ENCODE results near the gene FAM193A.

Gene FAM193A, protein sequence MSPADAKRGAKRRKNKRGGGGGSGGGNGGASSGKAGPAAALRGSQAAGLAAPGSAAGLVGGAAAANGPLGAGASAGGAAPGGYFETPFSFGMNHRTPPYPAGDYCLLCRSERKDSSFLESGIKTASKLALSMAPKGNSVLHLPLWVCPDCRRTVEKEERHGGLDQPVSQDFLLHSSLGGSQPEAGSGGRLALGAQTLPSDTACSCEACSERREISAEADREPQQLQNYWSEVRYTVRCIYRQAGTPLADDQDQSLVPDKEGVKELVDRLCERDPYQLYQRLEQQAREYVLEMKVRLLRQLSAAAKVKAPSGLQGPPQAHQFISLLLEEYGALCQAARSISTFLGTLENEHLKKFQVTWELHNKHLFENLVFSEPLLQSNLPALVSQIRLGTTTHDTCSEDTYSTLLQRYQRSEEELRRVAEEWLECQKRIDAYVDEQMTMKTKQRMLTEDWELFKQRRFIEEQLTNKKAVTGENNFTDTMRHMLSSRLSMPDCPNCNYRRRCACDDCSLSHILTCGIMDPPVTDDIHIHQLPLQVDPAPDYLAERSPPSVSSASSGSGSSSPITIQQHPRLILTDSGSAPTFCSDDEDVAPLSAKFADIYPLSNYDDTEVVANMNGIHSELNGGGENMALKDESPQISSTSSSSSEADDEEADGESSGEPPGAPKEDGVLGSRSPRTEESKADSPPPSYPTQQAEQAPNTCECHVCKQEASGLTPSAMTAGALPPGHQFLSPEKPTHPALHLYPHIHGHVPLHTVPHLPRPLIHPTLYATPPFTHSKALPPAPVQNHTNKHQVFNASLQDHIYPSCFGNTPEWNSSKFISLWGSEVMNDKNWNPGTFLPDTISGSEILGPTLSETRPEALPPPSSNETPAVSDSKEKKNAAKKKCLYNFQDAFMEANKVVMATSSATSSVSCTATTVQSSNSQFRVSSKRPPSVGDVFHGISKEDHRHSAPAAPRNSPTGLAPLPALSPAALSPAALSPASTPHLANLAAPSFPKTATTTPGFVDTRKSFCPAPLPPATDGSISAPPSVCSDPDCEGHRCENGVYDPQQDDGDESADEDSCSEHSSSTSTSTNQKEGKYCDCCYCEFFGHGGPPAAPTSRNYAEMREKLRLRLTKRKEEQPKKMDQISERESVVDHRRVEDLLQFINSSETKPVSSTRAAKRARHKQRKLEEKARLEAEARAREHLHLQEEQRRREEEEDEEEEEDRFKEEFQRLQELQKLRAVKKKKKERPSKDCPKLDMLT (N-terminal part only)

GRCh38 chr4:2536193-2537010 is at the start of gene FAM193A:
TSS of gene FAM193A (plus strand) at chr4:2536647. CDS start at chr4:2536916, 269 bp downstream.
- peak; percentile 95 to 97 for DNase-seq (ENCODE audit: extremely low read depth in 1 of 2, low read depth in 1 of 2)

- DNase-seq (ENCODE audit: extremely low read depth in 1 of 2, low read depth in 1 of 2): no peak
Measured at GRCh38 chr4:2486981-2487380, 49.5 kb upstream of the FAM193A start.

GRCh38 chr4:2487632-2488031 is 48.8 kb upstream of the FAM193A start:
- DNase-seq (ENCODE audit: extremely low read depth in 1 of 2, low read depth in 1 of 2): no peak

- DNase-seq (ENCODE audit: extremely low read depth in 1 of 2, low read depth in 1 of 2): no peak
Measured at GRCh38 chr4:2489081-2489805, 47.2 kb upstream of the FAM193A start.

DNA sequence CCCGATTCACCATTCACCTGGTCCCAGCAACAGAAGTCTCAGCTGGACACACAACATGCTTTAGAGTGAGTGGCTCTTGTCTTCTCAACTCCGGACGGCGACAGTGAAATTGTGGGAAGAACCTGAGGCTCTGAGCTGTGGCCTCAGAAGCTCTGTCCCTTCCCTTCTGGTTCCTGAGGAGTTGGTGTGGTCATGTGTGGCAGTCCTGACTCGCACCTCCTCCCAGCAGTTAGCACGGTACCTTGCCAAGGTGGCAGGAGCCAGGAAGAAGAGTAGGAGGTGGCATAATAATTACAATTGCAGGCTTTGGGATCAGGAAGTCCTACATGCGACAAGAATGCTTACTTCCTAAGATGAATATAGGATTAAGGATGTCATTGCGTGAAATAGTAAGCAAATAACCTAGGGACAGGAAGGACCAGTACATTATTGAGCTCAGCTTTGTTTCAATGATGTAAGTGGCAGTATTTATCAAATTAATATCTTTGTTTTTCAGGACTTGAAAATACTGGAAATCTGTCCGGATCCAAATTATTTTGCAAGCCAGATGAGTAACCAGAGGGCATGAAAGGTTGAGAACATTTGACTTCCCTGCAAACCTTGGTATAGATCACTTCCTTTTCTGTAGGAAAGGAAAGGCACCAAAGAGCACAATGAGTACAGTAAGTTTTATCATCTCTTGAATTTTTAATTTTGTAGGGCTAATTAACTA is 46.5 kb upstream of the FAM193A start:
- no peak for DNase-seq (ENCODE audit: extremely low read depth in 1 of 2, low read depth in 1 of 2)

- no peak for DNase-seq (ENCODE audit: extremely low read depth in 1 of 2, low read depth in 1 of 2)
Measured at GRCh38 chr4:2492970-2493369, 43.5 kb upstream of the FAM193A start.

DNA sequence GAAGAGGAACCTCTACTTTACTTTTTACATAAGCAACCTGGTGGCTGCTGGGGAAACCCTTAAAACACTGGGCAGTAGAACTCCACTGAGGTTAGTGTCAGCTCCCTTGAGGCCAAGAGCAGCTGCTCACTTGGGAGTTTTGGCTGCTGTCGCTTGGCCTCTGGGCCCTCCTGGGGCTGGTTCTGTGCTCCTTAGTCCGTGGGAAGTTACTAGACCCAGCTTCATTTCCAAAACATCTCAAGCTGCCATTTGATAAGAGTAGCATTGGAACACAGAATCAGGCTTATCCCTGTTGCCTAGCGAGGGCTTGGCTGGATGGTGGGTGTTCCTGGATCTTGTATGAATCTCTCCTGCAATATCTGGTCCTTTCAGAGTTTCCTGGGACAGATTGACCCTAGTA is 41.5 kb upstream of the FAM193A start:
- no peak for DNase-seq (ENCODE audit: extremely low read depth in 1 of 2, low read depth in 1 of 2)

GRCh38 chr4:2497324-2497723 is 39.1 kb upstream of the FAM193A start:
- DNase-seq (ENCODE audit: extremely low read depth in 1 of 2, low read depth in 1 of 2): no peak

GRCh38 chr4:2497931-2498330 is 38.5 kb upstream of the FAM193A start:
- no peak for DNase-seq (ENCODE audit: extremely low read depth in 1 of 2, low read depth in 1 of 2)

GRCh38 chr4:2500547-2500946 is 35.9 kb upstream of the FAM193A start:
- DNase-seq (ENCODE audit: extremely low read depth in 1 of 2, low read depth in 1 of 2): no peak

- DNase-seq (ENCODE audit: extremely low read depth in 1 of 2, low read depth in 1 of 2): no peak
Measured at GRCh38 chr4:2501034-2501594, 35.3 kb upstream of the FAM193A start.

- DNase-seq (ENCODE audit: extremely low read depth in 1 of 2, low read depth in 1 of 2): no peak
Measured at GRCh38 chr4:2503809-2504208, 32.6 kb upstream of the FAM193A start.

GRCh38 chr4:2507259-2507658 is 29.2 kb upstream of the FAM193A start:
- DNase-seq (ENCODE audit: extremely low read depth in 1 of 2, low read depth in 1 of 2): no peak

GRCh38 chr4:2507855-2508254 is 28.6 kb upstream of the FAM193A start:
- no peak for DNase-seq (ENCODE audit: extremely low read depth in 1 of 2, low read depth in 1 of 2)

- no peak for DNase-seq (ENCODE audit: extremely low read depth in 1 of 2, low read depth in 1 of 2)
Measured at GRCh38 chr4:2510351-2511259, 25.8 kb upstream of the FAM193A start.

GRCh38 chr4:2511645-2512131 is 24.8 kb upstream of the FAM193A start:
- no peak for DNase-seq (ENCODE audit: extremely low read depth in 1 of 2, low read depth in 1 of 2)

- DNase-seq (ENCODE audit: extremely low read depth in 1 of 2, low read depth in 1 of 2): no peak
Measured at GRCh38 chr4:2512396-2513135, 23.9 kb upstream of the FAM193A start.
